Stomach (tissue), 19 donors: ENCODE measurements around the gene FAM83E. TPM values are rescaled to one million over a fixed set of nuclear protein-coding genes. Genes with fewer than 3 reads are reported as not detected.
A peak's percentile ranks its signal among the peaks of the same experiment; 100 is the strongest.

ENCODE experiments used
- DNase-seq, 2 donors: peaks; one replicate each; pipeline versions ENCODE4 v3.0.0 to v3.0.0-alpha.2; 2013 to 2019
- H3K27ac ChIP-seq, 5 donors: fragments of 200-600 bp in 4 of 5; sonication (generic) in 4 of 5; one replicate each; pipeline ENCODE4 v1.5.1; 2013 to 2019; ENCODE audit warnings: mild to moderate bottlenecking in 1 of 5, moderate library complexity in 1 of 5
- H3K27me3 ChIP-seq, 3 donors: fragments of 200-600 bp; sonication (generic); one replicate each; pipeline ENCODE4 v1.5.1; 2017 to 2019; ENCODE audit warnings: mixed run types in 1 of 3
- H3K36me3 ChIP-seq, 4 donors: fragments of 200-600 bp; sonication (generic); 1 replicate in 3 of 4; 2 replicates in 1 of 4; pipeline ENCODE4 v1.5.1; 2016 to 2019
- H3K4me1 ChIP-seq, 4 donors: fragments of 200-600 bp; sonication (generic); one replicate each; pipeline ENCODE4 v1.5.1; 2016 to 2019
- H3K4me3 ChIP-seq, 4 donors: fragments of 200-600 bp; sonication (generic) in 3 of 4; one replicate each; pipeline ENCODE4 v1.5.1; 2016 to 2019; ENCODE audit warnings: mild to moderate bottlenecking in 1 of 4
- H3K9me3 ChIP-seq, 4 donors: fragments of 200-600 bp; sonication (generic); one replicate each; pipeline ENCODE4 v1.5.1; 2016 to 2019
- CTCF ChIP-seq, 7 experiments: fragments of 450-650 bp in 4 of 7; fragments of 200-600 bp in 3 of 7; sonication (generic) in 3 of 7; IDR thresholded peaks; one replicate each; pipeline ENCODE4 v1.5.1; 2016 to 2019; ENCODE audit warnings: antibody characterized with exemption in 7 of 7, control low read depth in 2 of 7, mild to moderate bottlenecking in 1 of 7
- EP300 ChIP-seq: sonication (generic); formaldehyde crosslinking; IDR thresholded peaks from one replicate; pipeline ENCODE4 v1.6.1; 2017; ENCODE audit warnings: antibody characterized with exemption
- POLR2A ChIP-seq, 4 donors: fragments of 450-650 bp; IDR thresholded peaks; one replicate each; pipeline ENCODE4 v1.6.1; 2016; ENCODE audit warnings: antibody characterized with exemption in 4 of 4, control low read depth in 2 of 4, mild to moderate bottlenecking in 1 of 4, moderate library complexity in 1 of 4
- POLR2AphosphoS5 ChIP-seq, 3 donors: sonication (generic); formaldehyde crosslinking; IDR thresholded peaks; one replicate each; pipeline ENCODE4 v1.6.1; 2016; ENCODE audit warnings: antibody characterized with exemption in 3 of 3
- WGBS, 5 donors: extraction: QIAGEN DNeasy Blood & Tissue Kit in 3 of 5; methylation state at CpG; one replicate each; pipeline versions ENCODE4 v1.1.5 to v1.1.7; 2013 to 2018; 5-methylcytosine and 5-hydroxymethylcytosine counted together
- intact Hi-C: fragments of 100-400 bp; cut with DNase I; formaldehyde crosslinking; loops from one replicate; pipeline ENCODE4 v1.15.1; 2023; ENCODE audit warnings: low total_unique reads
- long read RNA-seq, 10 donors: transcript quantifications; one replicate each; lab custom pipeline, GENCODE V29; 2026
- polyA plus RNA-seq, 3 donors: library from polyadenylated mRNA; stranded (reverse); fragments of 200-250 nt; gene quantifications; one replicate each; pipeline ENCODE4 v1.2.3, GENCODE V29; 2013
- total RNA-seq, 5 donors: library from RNA; depleted of rRNA; stranded (reverse); fragments of >200 nt; gene quantifications; one replicate each; pipeline versions ENCODE4 v1.1.0 to v1.2.3, GENCODE V29; 2014 to 2016
- donor health status: healthy with polysubstance abuse.
- donor health status: Bipolar disorder and iron deficiency.
- donor health status: healthy.

The FAM83E gene
- total RNA-seq (100 to 1,000 TPM in 2 of 5 donors, 10 to 100 TPM in 3; 17.5 to 275 (median 56.0) TPM), polyA plus RNA-seq (10 to 100 TPM; 13.3 to 62.5 (median 15.4) TPM)
- long read RNA-seq, donor 1: 0 reads
- long read RNA-seq, donor 2, partial matches to known transcripts: 0 of 6 reads
- long read RNA-seq, donor 2, other reads (novel, unspliced or antisense): 0 of 6 reads
- long read RNA-seq, donor 3: 0 reads
- long read RNA-seq, donor 4: 0 reads
- long read RNA-seq, donor 5, partial matches to known transcripts: 0 of 1 reads
- long read RNA-seq, donor 5, other reads (novel, unspliced or antisense): 0 of 1 reads
- long read RNA-seq, donor 6, transcript FAM83E-201 (5 exons, 1,926 nt): major isoform, 5 of 15 reads
- long read RNA-seq, donor 6, partial matches to known transcripts: 10 of 15 reads
- long read RNA-seq, donor 6, other reads (novel, unspliced or antisense): 0 of 15 reads
- long read RNA-seq, donor 7, partial matches to known transcripts: 0 of 5 reads
- long read RNA-seq, donor 7, other reads (novel, unspliced or antisense): 0 of 5 reads
- long read RNA-seq, donor 8: 0 reads
- long read RNA-seq, donor 9: 0 reads
- long read RNA-seq, donor 10, partial matches to known transcripts: 0 of 1 reads
- long read RNA-seq, donor 10, other reads (novel, unspliced or antisense): 0 of 1 reads

GRCh38 chr19:48614436-48615230 is at the start of gene FAM83E:
Gene FAM83E (minus strand): TSS chr19:48615076. CDS start chr19:48613372, 1,704 bp downstream.
- intact Hi-C loops: no loop called here
- H3K27me3 ChIP-seq: no peaks in the 10 kb centered on the region
- peaks cover 24 to 39% (median 31%) of the 10 kb centered on the region in 4 donors for H3K36me3 ChIP-seq
- H3K27ac ChIP-seq: peak within 1 kb of the TSS; percentile 77 to 94 (median 93)
- WGBS, 5 donors: 24 to 55% (median 30%) methylated on average over 25 to 31 of the region's 31 CpGs
- no peaks in the 10 kb centered on the region for H3K9me3 ChIP-seq
- TF ChIP-seq CTCF (IDR thresholded peaks at IDR 0.05): peak in 2 of 7 experiments; percentile 14 to 29
- peak in 2 of 3 donors; percentile 57 to 86 for TF ChIP-seq POLR2AphosphoS5 (IDR thresholded peaks at IDR 0.05)
- TF ChIP-seq POLR2A (IDR thresholded peaks at IDR 0.05): no peak
- DNase-seq: peak; percentile 90 to 96
- H3K4me3 ChIP-seq: peak within 1 kb of the TSS; percentile 23 to 93 (median 60)
- H3K4me1 ChIP-seq: peaks cover 36 to 61% (median 57%) of the 10 kb centered on the region in 4 donors

GRCh38 chr19:48664476-48664875 is 49.6 kb upstream of the FAM83E start:
- H3K4me3 ChIP-seq: no peak overlapping the region
- no peaks in the 10 kb centered on the region for H3K9me3 ChIP-seq
- TF ChIP-seq EP300 (no peak), POLR2A (IDR thresholded peaks at IDR 0.05) (no peak), CTCF (IDR thresholded peaks at IDR 0.05) (no peak), POLR2AphosphoS5 (IDR thresholded peaks at IDR 0.05) (no peak)
- intact Hi-C loops: no loop called here
- no peak overlapping the region for H3K27ac ChIP-seq
- H3K36me3 ChIP-seq: no peaks in the 10 kb centered on the region
- no peak for DNase-seq
- H3K27me3 ChIP-seq: no peaks in the 10 kb centered on the region
- 83 to 93% (median 90%) methylated on average over 10 to 14 of the region's 14 CpGs for WGBS, 5 donors
- H3K4me1 ChIP-seq: peaks cover 0 to 18% (median 6%) of the 10 kb centered on the region in 4 donors

GRCh38 chr19:48663667-48664066 is 48.8 kb upstream of the FAM83E start:
- H3K9me3 ChIP-seq: no peaks in the 10 kb centered on the region
- no peak overlapping the region for H3K4me3 ChIP-seq
- 89 to 99% (median 94%) methylated on average over 4 of the region's 4 CpGs for WGBS, 5 donors
- no peak for TF ChIP-seq POLR2A (IDR thresholded peaks at IDR 0.05)
- no peak for TF ChIP-seq CTCF (IDR thresholded peaks at IDR 0.05)
- no peak for TF ChIP-seq EP300
- TF ChIP-seq POLR2AphosphoS5 (IDR thresholded peaks at IDR 0.05): no peak
- DNase-seq: no peak
- no peak overlapping the region for H3K27ac ChIP-seq
- peaks cover 0 to 18% (median 6%) of the 10 kb centered on the region in 4 donors for H3K4me1 ChIP-seq
- no peaks in the 10 kb centered on the region for H3K27me3 ChIP-seq
- intact Hi-C loops: no loop called here
- no peaks in the 10 kb centered on the region for H3K36me3 ChIP-seq

- 88 to 93% (median 92%) methylated on average over 39 to 50 of the region's 50 CpGs for WGBS, 5 donors
- TF ChIP-seq POLR2AphosphoS5 (IDR thresholded peaks at IDR 0.05): no peak
- no peak for TF ChIP-seq CTCF (IDR thresholded peaks at IDR 0.05)
- intact Hi-C loops: no loop called here
- no peaks in the 10 kb centered on the region for H3K36me3 ChIP-seq
- no peaks in the 10 kb centered on the region for H3K27me3 ChIP-seq
- no peak for DNase-seq
- no peak overlapping the region for H3K4me3 ChIP-seq
- no peaks in the 10 kb centered on the region for H3K9me3 ChIP-seq
- H3K27ac ChIP-seq: no peak overlapping the region
- H3K4me1 ChIP-seq: peaks cover 0 to 18% (median 6%) of the 10 kb centered on the region in 4 donors
Measured at GRCh38 chr19:48661711-48662090, 46.8 kb upstream of the FAM83E start.
